Thyroid gland (tissue), 4 donors: Measurements from ENCODE around the gene ADRA1B. TPM values are rescaled to one million over a fixed set of nuclear protein-coding genes. Genes with fewer than 3 reads are reported as not detected.

ENCODE experiments used
- DNase-seq, 2 donors: peaks; one replicate each; pipeline ENCODE4 v3.0.0-alpha.2; 2019
- H3K27ac ChIP-seq, 3 donors: fragments of 200-600 bp; sonication (generic); 1 replicate in 2 of 3; 2 replicates in 1 of 3; pipeline ENCODE4 v1.5.1; 2016 to 2019; ENCODE audit warnings: mild to moderate bottlenecking in 1 of 3, moderate library complexity in 1 of 3
- H3K27me3 ChIP-seq: fragments of 200-600 bp; sonication (generic); one replicate; pipeline ENCODE4 v1.5.1; 2019
- H3K36me3 ChIP-seq, 2 donors: fragments of 200-600 bp; sonication (generic); one replicate each; pipeline ENCODE4 v1.5.1; 2016 to 2019
- H3K4me1 ChIP-seq, 2 donors: fragments of 200-600 bp; sonication (generic); one replicate each; pipeline ENCODE4 v1.5.1; 2017 to 2019
- H3K4me3 ChIP-seq, 3 donors: fragments of 200-600 bp; sonication (generic); replicated peaks in 1 of 3; 1 replicate in 2 of 3; 2 replicates in 1 of 3; pipeline ENCODE4 v1.5.1; 2016; ENCODE audit warnings: mild to moderate bottlenecking in 1 of 3
- H3K9me3 ChIP-seq: fragments of 200-600 bp; sonication (generic); one replicate; pipeline ENCODE4 v1.5.1; 2017
- CTCF ChIP-seq, 6 experiments: fragments of 200-600 bp in 3 of 6; fragments of 450-650 bp in 3 of 6; sonication (generic) in 3 of 6; IDR thresholded peaks; one replicate each; pipeline ENCODE4 v1.5.1; 2016 to 2019; ENCODE audit warnings: antibody characterized with exemption in 6 of 6, mild to moderate bottlenecking in 2 of 6, inconsistent platforms in 1 of 6, moderate library complexity in 1 of 6
- POLR2A ChIP-seq, 2 donors: fragments of 450-650 bp; IDR thresholded peaks; one replicate each; pipeline ENCODE4 v1.6.1; 2017; ENCODE audit warnings: antibody characterized with exemption in 2 of 2, mild to moderate bottlenecking in 2 of 2, moderate library complexity in 1 of 2
- WGBS, 2 donors: methylation state at CpG; one replicate each; pipeline ENCODE4 v1.1.5; 2017; 5-methylcytosine and 5-hydroxymethylcytosine counted together
- intact Hi-C: fragments of 100-400 bp; cut with DNase I; formaldehyde crosslinking; loops from one replicate; pipeline ENCODE4 v1.15.1; 2023
- total RNA-seq, 4 donors: library from RNA; depleted of rRNA; stranded (reverse); fragments of >200 nt; gene quantifications; one replicate each; pipeline ENCODE4 v1.2.3, GENCODE V29; 2016

Gene ADRA1B
- total RNA-seq, 4 donors from 2014 or later = 1.2 to 13.2 (median 3.1) TPM

GRCh38 chr5:159893040-159893695 is 23.1 kb upstream of the ADRA1B start:
- H3K36me3 ChIP-seq = no peaks in the 10 kb centered on the region
- TF ChIP-seq POLR2A (IDR thresholded peaks at IDR 0.05) = no peak
- TF ChIP-seq CTCF (IDR thresholded peaks at IDR 0.05) = no peak
- no peaks in the 10 kb centered on the region for H3K27me3 ChIP-seq
- no peak for DNase-seq
- H3K4me1 ChIP-seq = peaks cover 6 to 23% of the 10 kb centered on the region in 2 donors
- H3K27ac ChIP-seq = no peak overlapping the region
- WGBS, 2 donors = 91 to 95% methylated on average over 3 of the region's 3 CpGs
- no peak overlapping the region for H3K4me3 ChIP-seq
- intact Hi-C loops = no loop called here
- H3K9me3 ChIP-seq = no peaks in the 10 kb centered on the region

GRCh38 chr5:159894149-159894720 is 22.0 kb upstream of the ADRA1B start:
- intact Hi-C loops = no loop called here
- no peaks in the 10 kb centered on the region for H3K36me3 ChIP-seq
- TF ChIP-seq POLR2A (IDR thresholded peaks at IDR 0.05) = no peak
- no peak for TF ChIP-seq CTCF (IDR thresholded peaks at IDR 0.05)
- WGBS, 2 donors = 82 to 85% methylated on average over 7 of the region's 7 CpGs
- no peak for DNase-seq
- H3K4me1 ChIP-seq = peaks cover 6 to 24% of the 10 kb centered on the region in 2 donors
- no peak overlapping the region for H3K4me3 ChIP-seq
- H3K9me3 ChIP-seq = no peaks in the 10 kb centered on the region
- no peak overlapping the region for H3K27ac ChIP-seq
- no peaks in the 10 kb centered on the region for H3K27me3 ChIP-seq

- no peak overlapping the region for H3K4me3 ChIP-seq
- peak; percentile 74 to 79 for DNase-seq
- intact Hi-C loops = no loop called here
These were observed 18.4 kb upstream of the ADRA1B start for GRCh38 chr5:159897786-159898393.

GRCh38 chr5:159899067-159900049 is 16.9 kb upstream of the ADRA1B start:
- Histone ChIP-seq H3K36me3 (no peaks in the 10 kb centered on the region), H3K27me3 (no peaks in the 10 kb centered on the region), H3K4me3 (no peak overlapping the region), H3K4me1 (peaks cover 9 to 20% of the 10 kb centered on the region in 2 donors), H3K9me3 (no peaks in the 10 kb centered on the region), H3K27ac (no peak overlapping the region)
- DNase-seq = no peak
- WGBS, 2 donors = 88 to 90% methylated on average over 4 of the region's 4 CpGs
- TF ChIP-seq POLR2A (IDR thresholded peaks at IDR 0.05) (no peak), CTCF (IDR thresholded peaks at IDR 0.05) (no peak)
- intact Hi-C loops = no loop called here

More at GRCh38 chr5:159897786-159898393, 18.4 kb upstream of the ADRA1B start:
- Histone ChIP-seq H3K9me3 (no peaks in the 10 kb centered on the region), H3K27ac (no peak overlapping the region), H3K4me1 (peaks cover 9 to 20% of the 10 kb centered on the region in 2 donors), H3K36me3 (no peaks in the 10 kb centered on the region), H3K27me3 (no peaks in the 10 kb centered on the region)
- 45 to 60% methylated on average over 6 of the region's 6 CpGs for WGBS, 2 donors
- TF ChIP-seq CTCF (IDR thresholded peaks at IDR 0.05) (no peak), POLR2A (IDR thresholded peaks at IDR 0.05) (no peak)
